Endothelial cell of umbilical vein (primary cell): ENCODE results near the gene MICAL3. TPM values are rescaled to one million over a fixed set of nuclear protein-coding genes. Genes with fewer than 3 reads are reported as not detected.

Experiments
- BruUV-seq: library from RNA; stranded (reverse); fragments of 400-500 nt; replicated peaks from 2 replicates; lab custom pipeline; 2021; lab: Mats Ljungman, UMichigan
- CTCF ChIA-PET: fragments of 300-600, 350-600 bp; sonication (Branson Sonifier 250); formaldehyde crosslinking; loops from one replicate; lab custom pipeline; 2021; ENCODE audit warnings: antibody characterized with exemption, inconsistent platforms; lab: Charles Lee
- POLR2A ChIA-PET: fragments of 300-600, 350-600 bp; sonication (Branson Sonifier 250); formaldehyde crosslinking; loops from one replicate; lab custom pipeline; 2021; ENCODE audit warnings: antibody characterized with exemption, inconsistent platforms; lab: Charles Lee
- DNase-seq: peaks from one replicate; pipeline ENCODE4 v3.0.0-alpha.2; 2011; ENCODE audit warnings: low read depth, low spot score
- FAIRE-seq: peaks from 2 replicates; lab custom pipeline; 2011; peaks lifted over from hg19 to GRCh38; lab: Jason Lieb, UNC
- H2AFZ ChIP-seq: 2 replicates; pipeline ENCODE4 v1.6.0; 2012; ENCODE audit warnings: low read depth, low read length, control low read depth, inconsistent platforms
- H3K27ac ChIP-seq: 2 replicates; pipeline ENCODE4 v1.5.1; 2011; ENCODE audit warnings: low read depth, mild to moderate bottlenecking, control low read depth, low read length, moderate library complexity; ENCODE audit not compliant: insufficient read depth
- H3K27me3 ChIP-seq, 2 experiments: 2 replicates each; pipeline versions ENCODE4 v1.6.0 to v1.6.1; 2011; ENCODE audit warnings: low read length in 2 of 2, mixed read lengths in 1 of 2; ENCODE audit not compliant: control insufficient read depth in 2 of 2, insufficient read depth in 2 of 2
- H3K36me3 ChIP-seq, 2 experiments: 2 replicates in 1 of 2; 3 replicates in 1 of 2; pipeline ENCODE4 v1.5.1; 2011; ENCODE audit warnings: low read length in 2 of 2, mild to moderate bottlenecking in 1 of 2, moderate library complexity in 1 of 2; ENCODE audit not compliant: control insufficient read depth in 2 of 2, insufficient read depth in 2 of 2; ENCODE audit errors: extremely low read depth in 1 of 2
- H3K4me1 ChIP-seq: 3 replicates; pipeline ENCODE4 v1.5.1; 2011; ENCODE audit warnings: mild to moderate bottlenecking, low read length; ENCODE audit not compliant: control insufficient read depth, insufficient read depth; ENCODE audit errors: extremely low read depth
- H3K4me2 ChIP-seq: 2 replicates; pipeline ENCODE4 v1.6.1; 2011; ENCODE audit warnings: low read length, control low read depth, mixed read lengths; ENCODE audit not compliant: insufficient read depth
- H3K4me3 ChIP-seq, 3 experiments: fragments of 200-600 bp in 1 of 3; sonication (generic), shearing (Covaris generic) in 1 of 3; replicated peaks in 1 of 3; 2 replicates each; pipeline ENCODE4 v1.5.1; 2011 to 2016; ENCODE audit warnings: control low read depth in 3 of 3, low read length in 3 of 3, mild to moderate bottlenecking in 2 of 3, inconsistent platforms in 1 of 3, low read depth in 1 of 3, moderate library complexity in 1 of 3; ENCODE audit not compliant: insufficient read depth in 1 of 3
- H3K79me2 ChIP-seq: 2 replicates; pipeline ENCODE4 v1.6.0; 2012; ENCODE audit warnings: low read length, inconsistent platforms; ENCODE audit not compliant: control insufficient read depth, insufficient read depth
- H3K9ac ChIP-seq: replicated peaks from 2 replicates; pipeline ENCODE3; 2011; ENCODE audit warnings: low read length, control low read depth; ENCODE audit not compliant: insufficient read depth; ENCODE audit errors: extremely low read depth
- H3K9me1 ChIP-seq: replicated peaks from 3 replicates; pipeline ENCODE4 v1.6.0; 2011; ENCODE audit warnings: mild to moderate bottlenecking, low read length; ENCODE audit not compliant: control insufficient read depth, insufficient read depth; ENCODE audit errors: extremely low read depth
- H3K9me3 ChIP-seq: replicated peaks from 2 replicates; pipeline ENCODE4 v1.5.1; 2012; ENCODE audit warnings: low read length, inconsistent platforms; ENCODE audit not compliant: control insufficient read depth, insufficient read depth
- H4K20me1 ChIP-seq: replicated peaks from 2 replicates; pipeline ENCODE3; 2011; ENCODE audit warnings: mild to moderate bottlenecking, low read length; ENCODE audit not compliant: control insufficient read depth, insufficient read depth; ENCODE audit errors: extremely low read depth
- EZH2 ChIP-seq: IDR thresholded peaks from 2 replicates; pipeline ENCODE4 v1.6.1; 2012; ENCODE audit warnings: borderline replicate concordance, low read depth, mild to moderate bottlenecking, moderate library complexity, low read length, inconsistent platforms; ENCODE audit not compliant: severe bottlenecking
- FOS ChIP-seq: IDR thresholded peaks from 2 replicates; pipeline ENCODE4 v1.6.1; 2011; ENCODE audit warnings: mild to moderate bottlenecking, low read length, moderate library complexity, borderline replicate concordance; ENCODE audit not compliant: insufficient read depth
- GATA2 ChIP-seq: IDR thresholded peaks from 2 replicates; pipeline ENCODE4 v1.7.0; 2011; ENCODE audit warnings: low read depth, mild to moderate bottlenecking, moderate library complexity, mixed read lengths, low read length; ENCODE audit not compliant: insufficient read length, insufficient read depth
- JUN ChIP-seq: IDR thresholded peaks from 2 replicates; pipeline ENCODE4 v1.6.1; 2011; ENCODE audit warnings: borderline replicate concordance, low read depth; ENCODE audit not compliant: insufficient read length, insufficient read depth
- MYC ChIP-seq: IDR thresholded peaks from one replicate; pipeline ENCODE4 v1.6.1; 2011; ENCODE audit warnings: mild to moderate bottlenecking, low read depth, low read length
- POLR2A ChIP-seq: IDR thresholded peaks from 2 replicates; pipeline ENCODE4 v1.6.1; 2012; ENCODE audit warnings: low read depth, mild to moderate bottlenecking, control low read depth, low read length
- POLR2AphosphoS5 ChIP-seq: IDR thresholded peaks from 2 replicates; pipeline ENCODE4 v1.6.1; 2012; ENCODE audit warnings: low read depth, mild to moderate bottlenecking, control low read depth, low read length, moderate library complexity; ENCODE audit not compliant: insufficient read depth
- dilution Hi-C: fragments of 300-500 bp; cut with MboI; formaldehyde crosslinking; loops from one replicate; pipeline ENCODE4 v1.15.0; 2019; ENCODE audit warnings: low sequenced_read_pairs; ENCODE audit not compliant: extremely low pct_ligation_motif_present
- intact Hi-C: fragments of 100-400 bp; cut with micrococcal nuclease; formaldehyde crosslinking; loops from one replicate; pipeline ENCODE4 v1.10.0; 2022
- polyA plus RNA-seq, 4 experiments: library from polyadenylated mRNA; depleted of rRNA in 3 of 4; stranded (reverse) in 3 of 4; unstranded in 1 of 4; fragments of >200 nt; gene quantifications; 2 replicates each; pipeline versions ENCODE4 v1.2.1 to v1.2.3, GENCODE V29; 2011 to 2012; ENCODE audit warnings: missing spikeins in 1 of 4
- total RNA-seq: library from RNA; stranded (reverse); gene quantifications from 2 replicates; pipeline ENCODE4 v1.2.3, GENCODE V29; 2021
- TF ChIP-seq, protein P1 (sequence below), 2 donors: IDR thresholded peaks; 1 replicate in 1 of 2; 2 replicates in 1 of 2; pipeline ENCODE4 v1.5.1; 2011; ENCODE audit warnings: low read length in 2 of 2, mild to moderate bottlenecking in 2 of 2, moderate library complexity in 2 of 2, control low read depth in 1 of 2, inconsistent platforms in 1 of 2, low read depth in 1 of 2; ENCODE audit not compliant: insufficient read depth in 1 of 2; ENCODE audit errors: extremely low read depth in 1 of 2
- TF ChIP-seq, protein P2 (sequence below): IDR thresholded peaks from 2 replicates; pipeline ENCODE4 v1.6.1; 2011; ENCODE audit not compliant: insufficient read depth, insufficient read length

The MICAL3 gene
- total and polyA plus RNA-seq, 2 donors (not counting 3 experiments of a cell fraction or from before 2014, with no cell fraction given): 14.5 to 63.7 TPM

- Histone ChIP-seq H3K4me1 (no peaks in the 10 kb centered on the region), H3K4me2 (no peak overlapping the region), H2AFZ (no peak overlapping the region), H3K9me1 (no peaks in the 10 kb centered on the region), H3K79me2 (no peaks in the 10 kb centered on the region), H3K9me3 (no peaks in the 10 kb centered on the region), H3K4me3 (no peak overlapping the region), H3K27me3 (no peaks in the 10 kb centered on the region), H3K9ac (no peak overlapping the region), H3K27ac (no peak overlapping the region), H4K20me1 (no peaks in the 10 kb centered on the region), H3K36me3 (peaks cover 3 to 4% of the 10 kb centered on the region in 2 experiments)
- BruUV-seq: no TSS peak
- dilution Hi-C loops (no loop called here), intact Hi-C loops (no loop called here)
- no peak for TF ChIP-seq GATA2
- no peak for TF ChIP-seq JUN
- TF ChIP-seq, protein P1, sequence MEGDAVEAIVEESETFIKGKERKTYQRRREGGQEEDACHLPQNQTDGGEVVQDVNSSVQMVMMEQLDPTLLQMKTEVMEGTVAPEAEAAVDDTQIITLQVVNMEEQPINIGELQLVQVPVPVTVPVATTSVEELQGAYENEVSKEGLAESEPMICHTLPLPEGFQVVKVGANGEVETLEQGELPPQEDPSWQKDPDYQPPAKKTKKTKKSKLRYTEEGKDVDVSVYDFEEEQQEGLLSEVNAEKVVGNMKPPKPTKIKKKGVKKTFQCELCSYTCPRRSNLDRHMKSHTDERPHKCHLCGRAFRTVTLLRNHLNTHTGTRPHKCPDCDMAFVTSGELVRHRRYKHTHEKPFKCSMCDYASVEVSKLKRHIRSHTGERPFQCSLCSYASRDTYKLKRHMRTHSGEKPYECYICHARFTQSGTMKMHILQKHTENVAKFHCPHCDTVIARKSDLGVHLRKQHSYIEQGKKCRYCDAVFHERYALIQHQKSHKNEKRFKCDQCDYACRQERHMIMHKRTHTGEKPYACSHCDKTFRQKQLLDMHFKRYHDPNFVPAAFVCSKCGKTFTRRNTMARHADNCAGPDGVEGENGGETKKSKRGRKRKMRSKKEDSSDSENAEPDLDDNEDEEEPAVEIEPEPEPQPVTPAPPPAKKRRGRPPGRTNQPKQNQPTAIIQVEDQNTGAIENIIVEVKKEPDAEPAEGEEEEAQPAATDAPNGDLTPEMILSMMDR (IDR thresholded peaks at IDR 0.05; ENCODE audit: extremely low read depth in 1 of 2, insufficient read depth in 1 of 2, low read depth in 1 of 2, low read length in 2 of 2): no peak
- TF ChIP-seq, protein P2, sequence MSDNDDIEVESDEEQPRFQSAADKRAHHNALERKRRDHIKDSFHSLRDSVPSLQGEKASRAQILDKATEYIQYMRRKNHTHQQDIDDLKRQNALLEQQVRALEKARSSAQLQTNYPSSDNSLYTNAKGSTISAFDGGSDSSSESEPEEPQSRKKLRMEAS: no peak
- TF ChIP-seq FOS: no peak
- TF ChIP-seq POLR2A: no peak
- no peak for TF ChIP-seq MYC
- TF ChIP-seq POLR2AphosphoS5: no peak
- no peak for TF ChIP-seq EZH2
- FAIRE-seq (no peak), DNase-seq (no peak)
- POLR2A ChIA-PET: no interaction called here
- CTCF ChIA-PET: interaction anchor here (1.0 to 1.4 kb wide), 2 partner anchors 28 to 218 kb away, joined by 3 to 4 read pairs; no protein-coding TSS in a partner anchor
Measured at GRCh38 chr22:17858033-17858432, 166.3 kb downstream of the MICAL3 start.
